Lung (tissue), 12 donors: ENCODE measurements around the gene KIF26B. TPM values are rescaled to one million over a fixed set of nuclear protein-coding genes. Genes with fewer than 3 reads are reported as not detected.

Experiments
- ATAC-seq: fragments of 200-7000 bp; cut with Tn5 transposase; one replicate; pipeline ENCODE4 v1.9.1; 2020; ENCODE audit warnings: moderate number of reproducible peaks; ENCODE audit not compliant: insufficient read depth, low FRiP score
- DNase-seq, 3 donors: peaks; one replicate each; pipeline ENCODE4 v3.0.0-alpha.2; 2013 to 2017
- H3K27ac ChIP-seq, 2 donors: one replicate each; pipeline ENCODE4 v1.5.1; 2013; ENCODE audit warnings: mild to moderate bottlenecking in 2 of 2, moderate library complexity in 2 of 2, control low read depth in 1 of 2, inconsistent platforms in 1 of 2, low read depth in 1 of 2, low read length in 1 of 2
- H3K27me3 ChIP-seq, 3 donors: one replicate each; pipeline ENCODE4 v1.5.1; 2013; ENCODE audit warnings: low read length in 2 of 3; ENCODE audit not compliant: control insufficient read depth in 3 of 3, insufficient read depth in 3 of 3
- H3K36me3 ChIP-seq, 4 donors: one replicate each; pipeline ENCODE4 v1.5.1; 2013; ENCODE audit warnings: low read length in 4 of 4, mild to moderate bottlenecking in 1 of 4, moderate library complexity in 1 of 4; ENCODE audit not compliant: control insufficient read depth in 4 of 4, insufficient read depth in 4 of 4
- H3K4me1 ChIP-seq, 5 donors: one replicate each; pipeline ENCODE4 v1.5.1; 2013; ENCODE audit warnings: low read length in 5 of 5, mild to moderate bottlenecking in 2 of 5, moderate library complexity in 1 of 5; ENCODE audit not compliant: control insufficient read depth in 5 of 5, insufficient read depth in 5 of 5
- H3K4me3 ChIP-seq: one replicate; pipeline ENCODE4 v1.5.1; 2013; ENCODE audit warnings: mild to moderate bottlenecking, control low read depth, moderate library complexity
- H3K9ac ChIP-seq, 2 donors: one replicate each; pipeline ENCODE4 v1.5.1; 2013; ENCODE audit warnings: low read length in 2 of 2, control low read depth in 1 of 2; ENCODE audit not compliant: insufficient read depth in 1 of 2
- H3K9me3 ChIP-seq, 4 donors: one replicate each; pipeline ENCODE4 v1.5.1; 2013; ENCODE audit warnings: low read length in 3 of 4, mild to moderate bottlenecking in 1 of 4, moderate library complexity in 1 of 4; ENCODE audit not compliant: control insufficient read depth in 4 of 4, insufficient read depth in 3 of 4
- WGBS, 2 donors: extraction: QIAGEN DNeasy Blood & Tissue Kit; methylation state at CpG; one replicate each; pipeline ENCODE4 v1.1.7; 2013; 5-methylcytosine and 5-hydroxymethylcytosine counted together
- polyA plus RNA-seq, 2 donors: library from polyadenylated mRNA; stranded (reverse); fragments of 200-250 nt; gene quantifications; one replicate each; pipeline ENCODE4 v1.2.1, GENCODE V29; 2013
- total RNA-seq, 2 donors: library from RNA; depleted of rRNA in 1 of 2; stranded (reverse); fragments of >200 nt in 1 of 2; gene quantifications; one replicate each; pipeline ENCODE4 v1.2.1, GENCODE V29; 2014 to 2021
- TF ChIP-seq, protein P1 (sequence below): IDR thresholded peaks from 2 replicates; pipeline ENCODE4 v1.5.1; 2012; ENCODE audit warnings: mild to moderate bottlenecking; ENCODE audit errors: control extremely low read depth, extremely low read depth
- donor health status: control.
- donor health status: control.
- donor health status: Bipolar disorder and iron deficiency.
- donor health status: healthy.
- donor health status: DM: yes; HTN: yes; CAD: no.

The KIF26B gene
- total and polyA plus RNA-seq, 4 donors = 0.61 to 6.7 (median 2.2) TPM

- H3K4me3 ChIP-seq = no peak overlapping the region
- 80 to 86% methylated on average over 26 of the region's 26 CpGs for WGBS, 2 donors
- no peak overlapping the region for H3K27ac ChIP-seq
- DNase-seq (peak in 1 of 3 donors; percentile 62), ATAC-seq (no peak)
- H3K27me3 ChIP-seq = no peaks in the 10 kb centered on the region
- no peaks in the 10 kb centered on the region for H3K36me3 ChIP-seq
- peaks cover 0 to 46% (median 18%) of the 10 kb centered on the region in 5 donors for H3K4me1 ChIP-seq
- TF ChIP-seq, protein P1, sequence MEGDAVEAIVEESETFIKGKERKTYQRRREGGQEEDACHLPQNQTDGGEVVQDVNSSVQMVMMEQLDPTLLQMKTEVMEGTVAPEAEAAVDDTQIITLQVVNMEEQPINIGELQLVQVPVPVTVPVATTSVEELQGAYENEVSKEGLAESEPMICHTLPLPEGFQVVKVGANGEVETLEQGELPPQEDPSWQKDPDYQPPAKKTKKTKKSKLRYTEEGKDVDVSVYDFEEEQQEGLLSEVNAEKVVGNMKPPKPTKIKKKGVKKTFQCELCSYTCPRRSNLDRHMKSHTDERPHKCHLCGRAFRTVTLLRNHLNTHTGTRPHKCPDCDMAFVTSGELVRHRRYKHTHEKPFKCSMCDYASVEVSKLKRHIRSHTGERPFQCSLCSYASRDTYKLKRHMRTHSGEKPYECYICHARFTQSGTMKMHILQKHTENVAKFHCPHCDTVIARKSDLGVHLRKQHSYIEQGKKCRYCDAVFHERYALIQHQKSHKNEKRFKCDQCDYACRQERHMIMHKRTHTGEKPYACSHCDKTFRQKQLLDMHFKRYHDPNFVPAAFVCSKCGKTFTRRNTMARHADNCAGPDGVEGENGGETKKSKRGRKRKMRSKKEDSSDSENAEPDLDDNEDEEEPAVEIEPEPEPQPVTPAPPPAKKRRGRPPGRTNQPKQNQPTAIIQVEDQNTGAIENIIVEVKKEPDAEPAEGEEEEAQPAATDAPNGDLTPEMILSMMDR = no peak
- H3K9me3 ChIP-seq = no peaks in the 10 kb centered on the region
- no peak overlapping the region for H3K9ac ChIP-seq
These were observed 435.1 kb downstream of the KIF26B start for GRCh38 chr1:245589906-245590305.

GRCh38 chr1:245590726-245591125 lies 435.9 kb downstream of the KIF26B start:
- DNase-seq (no peak), ATAC-seq (peak; percentile 11)
- TF ChIP-seq, protein P1 = no peak
- Histone ChIP-seq H3K4me3 (no peak overlapping the region), H3K4me1 (peaks cover 0 to 38% (median 11%) of the 10 kb centered on the region in 5 donors), H3K9ac (no peak overlapping the region), H3K36me3 (no peaks in the 10 kb centered on the region), H3K27ac (no peak overlapping the region), H3K9me3 (no peaks in the 10 kb centered on the region), H3K27me3 (no peaks in the 10 kb centered on the region)
- 80 to 88% methylated on average over 4 of the region's 4 CpGs for WGBS, 2 donors

- TF ChIP-seq, protein P1 = no peak
- ATAC-seq (no peak), DNase-seq (no peak)
- 88 to 93% methylated on average over 25 of the region's 25 CpGs for WGBS, 2 donors
- no peaks in the 10 kb centered on the region for H3K27me3 ChIP-seq
- H3K4me3 ChIP-seq = no peak overlapping the region
- no peaks in the 10 kb centered on the region for H3K36me3 ChIP-seq
- H3K27ac ChIP-seq = no peak overlapping the region
- H3K9ac ChIP-seq = no peak overlapping the region
- peaks cover 0 to 32% (median 11%) of the 10 kb centered on the region in 5 donors for H3K4me1 ChIP-seq
- no peaks in the 10 kb centered on the region for H3K9me3 ChIP-seq
These were observed 436.8 kb downstream of the KIF26B start for GRCh38 chr1:245591346-245592188.
